Ramos (cell line): ENCODE data around the gene MPZL1.

Source experiments
- in situ Hi-C: fragments of 300-500 bp; cut with MboI; formaldehyde crosslinking; loops from one replicate; pipeline ENCODE4 v1.14.3; 2022; ENCODE audit warnings: low sequenced_read_pairs; ENCODE audit not compliant: unreplicated experiment

The MPZL1 gene

DNA sequence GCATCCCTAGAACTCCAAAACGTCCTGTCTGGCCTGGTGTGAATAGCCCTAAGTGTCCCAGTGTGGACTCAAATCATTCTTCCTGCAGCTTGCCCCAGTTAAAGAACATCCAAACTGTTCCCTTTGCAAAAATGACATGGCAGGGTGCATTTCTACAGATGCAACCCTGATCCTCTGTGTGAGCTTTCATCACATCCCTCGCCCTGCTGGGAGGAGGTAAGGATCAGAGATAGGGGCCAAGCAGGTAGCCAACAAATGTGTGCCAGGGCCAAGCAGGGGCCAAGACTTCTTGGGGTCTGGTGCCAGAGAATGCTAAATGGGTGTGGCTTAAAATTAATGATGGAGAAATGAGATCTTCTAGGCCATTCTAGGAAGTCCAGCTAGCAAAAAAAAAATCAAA lies 27.1 kb upstream of the MPZL1 start:
- in situ Hi-C loops: no loop called here

DNA sequence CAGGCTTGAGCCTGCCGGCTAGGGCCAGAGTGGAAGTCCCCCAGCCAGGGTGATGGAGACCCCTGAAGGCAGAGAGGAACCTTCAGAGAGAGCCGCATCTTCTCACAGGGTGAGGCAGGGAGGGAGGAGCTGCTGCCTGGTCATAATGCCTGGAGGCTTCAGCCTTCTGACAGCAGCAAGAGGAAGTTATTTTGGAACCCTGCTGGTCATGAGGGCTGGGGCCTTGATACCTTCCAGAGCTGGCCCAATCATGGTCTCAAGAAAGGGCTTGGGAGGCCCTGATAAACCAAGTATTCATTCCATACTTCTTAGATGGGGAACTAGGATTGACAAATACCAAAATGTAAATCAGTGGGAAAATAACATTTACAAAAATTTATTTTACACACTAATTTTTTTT lies 26.6 kb upstream of the MPZL1 start:
- in situ Hi-C loops: no loop called here

DNA sequence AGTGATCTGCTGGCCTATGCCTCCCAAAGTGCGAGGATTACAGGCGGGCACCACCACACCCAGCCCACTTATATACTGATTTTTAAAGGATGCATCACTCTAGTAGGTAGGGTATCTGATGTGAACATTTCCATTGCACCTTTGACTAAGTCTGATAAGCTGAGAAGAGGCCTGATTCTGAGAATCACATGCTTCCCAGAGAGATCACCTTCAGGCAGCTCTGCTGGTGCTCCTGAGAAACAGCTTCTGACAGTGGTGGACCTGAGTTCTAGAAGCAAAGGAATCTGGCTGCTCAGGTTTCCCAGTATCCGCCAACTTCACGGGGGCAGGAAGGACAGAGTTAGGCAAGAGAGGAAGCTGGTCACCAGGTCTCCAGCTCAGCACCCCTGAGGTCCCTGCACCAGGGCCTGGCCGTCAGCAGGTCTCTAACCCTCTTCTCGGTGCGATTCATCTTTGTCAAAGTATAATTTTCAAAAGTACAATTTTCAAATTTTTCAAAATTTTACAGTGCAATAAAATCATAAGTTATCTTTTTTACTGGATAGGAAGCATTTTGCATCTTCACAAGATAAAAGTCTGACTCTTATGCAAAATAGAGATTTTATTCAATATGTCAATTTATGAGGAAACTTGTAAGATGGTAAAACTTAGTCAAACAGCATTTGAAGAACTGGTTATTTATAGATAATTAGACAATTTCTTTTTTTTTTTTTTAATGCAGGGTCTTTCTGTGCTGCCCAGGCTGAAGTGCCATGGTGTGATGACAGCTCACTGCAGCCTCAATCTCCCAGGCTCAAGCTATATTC lies 25.8 kb upstream of the MPZL1 start:
- in situ Hi-C loops: no loop called here

DNA sequence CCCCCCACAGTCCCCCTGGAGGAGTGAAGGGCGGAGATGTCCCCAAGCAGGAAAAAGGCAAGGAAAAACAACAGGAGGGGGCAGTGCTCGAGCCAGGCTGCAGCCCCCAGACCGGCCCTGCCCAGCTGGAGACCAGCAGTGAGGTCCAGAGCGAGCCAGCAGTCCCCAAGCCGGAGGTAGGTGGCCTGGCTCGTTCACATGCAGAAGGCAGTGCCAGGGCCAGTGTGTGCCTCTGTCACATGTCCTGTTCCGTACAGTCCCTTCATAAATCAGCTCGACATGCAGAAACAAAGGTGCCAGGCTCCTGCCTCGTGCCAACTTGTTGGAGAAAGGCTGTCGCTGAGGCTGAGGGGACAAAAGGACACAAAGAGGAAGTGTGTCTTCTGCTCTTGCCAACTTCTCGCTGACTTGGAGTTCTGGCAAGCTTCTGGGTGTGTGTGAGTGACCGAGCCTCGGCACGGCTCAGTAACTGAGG lies 24.1 kb upstream of the MPZL1 start:
- in situ Hi-C loops: no loop called here

DNA sequence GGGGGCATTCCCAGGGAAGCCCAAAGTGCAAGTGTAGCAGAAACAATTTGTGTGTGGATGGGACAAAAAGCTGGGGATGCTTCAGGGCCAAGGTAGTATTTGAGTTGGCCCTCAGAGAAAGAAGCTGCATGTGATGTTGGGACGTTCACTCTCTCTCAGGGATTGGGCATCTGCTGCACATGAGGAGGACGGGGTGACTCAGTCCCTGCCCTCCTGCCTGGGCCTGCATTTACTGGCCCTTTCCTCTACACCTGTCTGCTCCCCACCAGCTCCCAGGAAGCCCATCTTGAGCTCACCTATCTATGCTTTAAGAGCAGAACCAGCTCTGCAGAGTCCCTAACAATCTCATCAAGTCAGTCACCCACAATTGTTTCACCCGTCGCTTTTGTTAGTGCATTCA lies 23.5 kb upstream of the MPZL1 start:
- in situ Hi-C loops: no loop called here

DNA sequence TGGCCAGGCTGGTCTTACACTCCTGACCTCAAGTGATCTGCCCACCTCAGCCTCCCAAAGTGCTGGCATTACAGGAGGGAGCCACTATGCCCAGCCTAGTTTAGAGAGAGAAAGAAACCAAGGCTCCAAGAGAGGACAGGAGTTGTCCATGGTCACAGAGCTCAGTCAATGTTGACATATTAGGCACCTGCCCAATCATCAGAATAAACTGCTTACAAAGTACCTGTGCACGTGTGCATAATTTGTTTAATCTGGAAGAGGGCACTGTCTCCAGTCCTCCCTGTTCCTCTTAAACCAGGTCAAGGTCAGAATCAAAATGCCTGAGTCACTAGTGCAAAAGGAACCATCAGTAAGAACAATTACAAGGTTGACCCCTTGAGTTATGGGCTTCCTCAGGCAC lies 20.3 kb upstream of the MPZL1 start:
- in situ Hi-C loops: no loop called here

DNA sequence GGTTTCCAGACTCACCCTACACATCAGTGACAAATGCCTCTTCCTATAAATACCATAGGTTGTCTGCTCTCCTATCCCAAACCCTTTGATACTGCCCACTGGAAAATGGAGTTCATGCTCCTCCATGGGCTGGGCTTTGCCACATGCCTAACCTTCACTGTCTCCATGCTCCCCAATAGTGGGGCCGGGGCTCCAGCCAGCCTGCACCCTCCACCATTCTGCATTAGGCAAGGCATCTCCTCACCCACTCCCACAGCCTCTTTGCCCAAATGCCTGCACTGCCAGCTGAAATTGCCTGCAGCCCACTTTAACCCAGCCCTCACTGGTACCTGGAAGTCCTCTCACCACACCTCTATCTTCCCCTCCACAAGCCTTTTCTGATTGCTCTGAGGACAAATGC lies 18.2 kb upstream of the MPZL1 start:
- in situ Hi-C loops: no loop called here

DNA sequence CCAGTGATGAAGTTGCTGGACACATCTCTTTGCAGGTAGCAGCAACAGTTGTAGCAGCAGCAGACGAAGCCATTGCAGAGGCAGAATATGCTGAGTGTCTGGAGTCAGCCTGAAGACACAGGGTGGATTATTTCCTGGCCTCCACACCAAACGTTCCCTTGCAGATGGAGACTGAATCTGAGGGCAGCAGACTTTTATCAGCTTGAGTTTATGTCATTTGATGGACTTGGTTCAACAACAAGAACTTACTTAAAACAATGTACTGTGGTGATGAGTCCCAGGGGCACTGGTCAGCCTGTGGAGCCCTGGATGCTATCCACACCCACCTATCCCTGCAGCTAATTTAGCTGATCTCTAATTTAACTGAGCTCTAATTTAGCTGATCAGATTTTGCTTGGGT lies 17.1 kb upstream of the MPZL1 start:
- in situ Hi-C loops: no loop called here

DNA sequence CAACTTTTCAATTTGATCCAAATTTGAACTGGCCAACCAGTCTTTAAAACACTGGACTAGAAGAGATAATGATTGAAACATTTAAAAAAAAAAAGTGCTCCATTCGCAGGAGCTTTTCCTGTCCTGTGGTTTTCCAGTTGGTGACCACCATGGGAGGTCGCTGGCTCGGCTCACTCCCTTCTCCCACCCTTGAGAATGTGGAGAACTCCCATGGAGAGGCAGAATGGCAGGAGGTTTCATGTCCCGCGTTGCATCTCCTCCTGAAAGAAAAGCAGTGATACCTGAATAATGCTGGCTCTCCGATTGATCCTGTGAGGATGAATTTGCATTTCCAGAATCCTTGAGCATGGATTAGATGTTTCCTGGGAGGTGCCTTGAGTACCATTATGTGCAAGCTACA lies 16.5 kb upstream of the MPZL1 start:
- in situ Hi-C loops: no loop called here

DNA sequence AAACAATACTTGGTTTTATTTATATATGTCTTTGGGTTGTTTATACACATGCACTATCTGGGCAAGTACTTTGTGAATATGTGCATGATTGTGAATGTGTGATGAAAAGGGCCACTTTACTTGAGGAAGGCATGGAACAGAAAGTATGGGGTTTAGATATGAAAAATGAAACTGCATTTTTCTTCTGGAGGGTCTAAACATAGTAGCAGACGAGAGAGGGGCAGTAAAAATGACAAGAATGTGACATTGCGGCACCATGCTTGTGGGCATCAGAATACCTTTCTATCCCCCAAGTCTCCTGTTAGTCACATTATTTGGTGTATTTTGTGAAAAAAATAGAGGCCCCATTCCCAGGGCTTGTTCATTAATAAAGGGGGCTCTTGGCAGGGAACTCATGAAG lies 15.4 kb upstream of the MPZL1 start:
- in situ Hi-C loops: no loop called here

DNA sequence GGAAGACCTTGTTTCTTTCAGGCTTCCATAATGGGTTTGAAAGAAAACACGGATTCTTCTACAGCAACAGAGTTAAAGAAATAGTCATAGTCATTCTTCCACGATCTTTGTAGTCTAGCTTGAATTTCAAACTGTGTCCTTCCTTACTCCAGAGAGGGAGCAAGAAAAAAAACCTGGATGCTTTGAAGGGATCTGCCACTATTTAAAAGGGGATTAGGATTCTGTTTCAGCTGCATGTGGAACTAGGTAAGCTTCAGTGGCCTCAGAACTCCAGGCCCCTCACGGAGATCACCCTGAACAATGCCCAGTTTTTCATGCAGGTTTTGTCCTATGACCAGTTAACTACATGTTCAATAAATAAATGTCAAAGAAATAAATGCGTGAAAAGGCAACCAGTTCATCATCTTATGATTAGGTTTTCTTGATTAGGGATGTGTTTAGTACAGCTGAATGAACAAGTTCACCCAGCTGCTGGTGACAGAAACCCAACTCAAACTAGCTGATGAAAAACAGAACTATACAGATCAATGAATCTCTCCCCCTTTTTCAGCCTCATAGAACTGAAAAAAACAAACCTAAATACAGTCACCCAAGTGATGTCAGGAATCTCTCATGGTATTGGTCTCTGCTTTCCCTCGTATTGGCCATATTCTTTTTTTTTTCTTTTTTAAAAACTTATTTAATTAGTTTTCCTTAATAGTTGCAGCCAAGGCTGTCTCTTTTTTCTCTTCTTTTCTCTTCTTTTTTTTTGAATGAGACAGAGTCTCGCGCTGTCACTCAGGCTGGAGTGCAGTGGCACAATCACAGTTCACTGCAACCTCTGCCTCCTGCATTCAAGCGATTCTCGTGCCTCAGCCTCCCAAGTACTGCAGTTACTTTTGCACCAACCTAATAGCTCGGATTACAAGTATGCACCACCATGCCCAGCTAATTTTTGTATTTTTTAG lies 14.6 kb upstream of the MPZL1 start:
- in situ Hi-C loops: no loop called here

DNA sequence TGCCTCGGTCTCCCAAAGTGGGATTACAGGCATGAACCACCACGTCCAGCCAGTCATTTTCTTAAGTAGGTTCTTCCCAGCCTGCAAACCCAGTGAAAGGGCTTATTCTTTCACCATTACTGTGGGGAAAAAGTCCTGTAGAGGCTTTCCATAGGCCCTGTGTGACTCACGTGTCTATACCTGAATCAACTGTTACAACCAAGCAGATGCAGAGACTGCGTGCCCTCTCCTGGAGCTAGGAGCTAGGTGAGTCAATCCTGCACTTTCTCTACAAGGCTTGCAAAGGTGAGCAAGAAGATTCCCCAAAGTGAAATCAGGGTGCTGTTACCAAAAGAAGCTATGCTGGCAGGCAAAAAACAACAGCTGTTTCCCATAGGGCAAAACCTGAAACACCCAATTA lies 13.8 kb upstream of the MPZL1 start:
- in situ Hi-C loops: no loop called here

DNA sequence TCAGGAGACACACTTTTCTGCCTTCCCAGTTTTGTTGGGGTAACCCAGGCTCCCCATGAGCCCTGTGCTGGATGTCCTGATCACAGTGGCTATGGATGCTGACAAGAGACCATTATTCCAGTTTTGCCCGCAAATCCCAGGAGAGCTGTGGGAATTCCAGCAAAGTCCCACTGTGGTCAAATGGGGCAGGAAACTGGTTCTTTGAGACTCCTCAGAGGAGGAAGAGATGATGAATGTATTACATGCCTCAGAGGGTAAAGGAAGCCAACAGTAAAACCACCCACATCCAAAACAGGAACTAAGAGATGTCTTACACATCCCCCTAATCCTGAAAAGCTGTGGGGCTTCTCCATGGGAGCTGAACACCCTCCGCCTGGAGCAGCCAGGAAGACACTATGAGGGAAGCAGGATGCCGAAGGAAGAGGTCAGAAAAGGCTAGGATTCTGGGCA lies 12.8 kb upstream of the MPZL1 start:
- in situ Hi-C loops: no loop called here

DNA sequence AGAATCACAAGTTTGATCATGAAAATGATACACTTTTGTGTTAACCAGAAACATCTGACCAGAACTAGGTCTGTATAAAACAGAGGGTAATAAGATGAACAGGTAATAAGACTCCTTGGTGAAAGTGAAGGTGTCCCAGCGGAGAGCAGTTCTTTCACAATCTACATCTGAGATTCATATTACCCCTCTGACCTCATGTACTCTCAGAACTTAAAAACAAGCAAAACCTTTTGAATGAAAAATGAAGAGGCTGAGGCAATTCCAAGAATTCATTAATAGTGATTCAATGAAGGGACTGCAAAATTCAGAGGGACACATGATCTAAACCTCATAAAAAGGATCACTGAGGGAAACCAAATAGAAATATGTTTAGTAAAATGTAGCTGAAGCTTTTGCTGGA lies 10.9 kb upstream of the MPZL1 start:
- in situ Hi-C loops: no loop called here

DNA sequence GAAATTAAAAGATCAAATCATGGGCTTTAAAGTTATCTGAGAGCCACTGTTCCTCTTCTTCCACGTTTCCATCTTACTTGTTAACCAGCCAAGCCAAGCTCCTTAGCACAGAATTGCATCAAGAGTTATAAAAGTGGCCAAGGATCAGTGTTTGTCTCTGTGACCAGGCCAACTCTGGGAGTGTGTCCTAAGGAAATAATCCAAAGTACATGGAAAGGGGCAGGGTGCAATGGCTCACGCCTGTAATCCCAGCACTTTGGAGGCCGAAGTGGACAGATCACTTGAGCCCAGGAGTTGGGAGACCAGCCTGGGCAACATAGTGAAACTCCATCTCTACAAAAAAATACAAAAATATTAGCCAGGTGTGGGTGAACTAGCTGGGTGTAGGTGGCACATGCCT lies 10.0 kb upstream of the MPZL1 start:
- in situ Hi-C loops: no loop called here

DNA sequence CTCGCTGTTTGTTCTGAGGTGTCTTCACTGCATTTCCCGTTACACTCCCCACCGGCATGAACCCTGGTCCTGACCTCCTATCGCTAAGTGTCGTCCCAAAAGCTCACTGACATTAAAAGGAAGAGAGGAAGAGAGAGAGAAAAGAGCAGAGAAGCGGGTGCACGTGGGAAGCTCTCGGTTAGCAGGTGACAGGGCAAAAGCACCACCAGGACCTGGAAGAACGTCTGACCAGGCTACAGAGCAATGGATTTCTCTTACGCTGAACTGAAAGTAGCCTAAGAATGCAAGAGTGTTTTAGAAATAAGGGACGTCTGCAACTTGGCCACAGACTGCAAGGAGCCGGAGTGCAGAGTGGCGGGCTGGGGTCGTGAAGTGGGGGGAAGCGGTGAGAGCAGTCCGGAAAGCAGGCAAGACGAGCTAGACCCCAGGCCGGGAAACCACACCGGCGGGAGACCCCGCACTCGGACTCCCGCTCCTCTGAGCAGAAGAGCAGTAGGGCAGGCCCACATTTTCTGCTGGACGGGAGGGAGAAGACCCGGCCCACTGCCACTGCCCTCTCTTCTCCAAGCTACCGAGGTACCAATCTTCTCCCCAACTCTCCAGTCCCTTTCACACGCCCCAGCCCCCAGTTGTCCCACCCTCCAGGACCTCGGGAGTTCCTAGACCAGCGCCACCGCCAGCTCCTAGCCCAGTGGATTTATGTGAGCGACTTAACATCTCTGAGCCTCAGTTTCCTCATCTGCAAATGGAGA lies 8.3 kb upstream of the MPZL1 start:
- in situ Hi-C loops: no loop called here

DNA sequence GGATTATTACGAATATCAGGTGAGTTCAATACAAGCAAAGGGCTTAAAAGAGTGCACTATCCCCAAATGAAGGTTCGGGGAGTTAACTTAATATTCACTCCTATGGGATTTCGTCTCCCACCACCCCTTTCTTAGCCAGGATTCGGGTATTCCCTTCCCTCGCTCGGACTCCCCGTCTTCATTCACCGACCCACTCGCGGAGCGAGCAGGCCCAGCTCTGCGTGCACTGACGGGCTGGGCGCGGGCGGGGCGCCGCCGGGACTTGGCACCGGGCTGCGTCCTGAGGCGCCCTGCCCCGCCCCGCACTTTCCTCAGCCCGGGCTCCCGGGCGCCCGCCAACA lies 7.7 kb upstream of the MPZL1 start:
- in situ Hi-C loops: no loop called here

DNA sequence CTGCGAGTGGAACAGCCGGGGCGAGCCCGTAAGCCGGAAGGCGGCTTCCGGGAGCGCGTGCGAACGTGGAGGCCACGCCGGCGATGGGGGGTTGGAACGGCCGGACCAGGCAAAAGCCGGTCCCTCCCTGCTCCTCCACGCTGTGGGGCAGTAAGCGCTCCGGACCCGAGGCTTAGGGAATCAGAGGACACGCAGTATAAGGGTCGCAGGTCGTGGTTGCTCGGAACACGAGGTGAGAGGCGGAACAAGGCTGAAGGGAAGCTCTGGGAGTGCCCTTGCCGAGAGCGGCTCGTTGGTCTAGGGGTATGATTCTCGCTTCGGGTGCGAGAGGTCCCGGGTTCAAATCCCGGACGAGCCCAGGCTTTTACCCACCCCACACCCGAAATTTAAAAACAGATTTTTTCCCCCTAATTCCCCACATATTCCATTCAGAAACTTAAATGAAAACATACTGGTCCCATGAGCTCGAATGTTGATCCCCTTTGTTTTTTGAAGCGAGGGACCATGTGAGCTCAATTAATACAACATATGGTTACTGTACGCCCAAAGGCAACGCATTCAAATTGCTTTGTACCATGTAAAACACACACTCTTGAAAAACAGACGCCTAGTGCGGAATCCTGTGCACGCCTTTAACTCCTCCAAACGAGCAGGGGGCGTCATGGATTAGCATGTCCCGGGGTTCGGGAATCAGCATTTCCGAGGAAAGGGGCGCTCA lies 7.2 kb upstream of the MPZL1 start:
- in situ Hi-C loops: loop anchor here (5.0 kb wide), 1 partner anchor 88 kb away; no protein-coding TSS in a partner anchor

DNA sequence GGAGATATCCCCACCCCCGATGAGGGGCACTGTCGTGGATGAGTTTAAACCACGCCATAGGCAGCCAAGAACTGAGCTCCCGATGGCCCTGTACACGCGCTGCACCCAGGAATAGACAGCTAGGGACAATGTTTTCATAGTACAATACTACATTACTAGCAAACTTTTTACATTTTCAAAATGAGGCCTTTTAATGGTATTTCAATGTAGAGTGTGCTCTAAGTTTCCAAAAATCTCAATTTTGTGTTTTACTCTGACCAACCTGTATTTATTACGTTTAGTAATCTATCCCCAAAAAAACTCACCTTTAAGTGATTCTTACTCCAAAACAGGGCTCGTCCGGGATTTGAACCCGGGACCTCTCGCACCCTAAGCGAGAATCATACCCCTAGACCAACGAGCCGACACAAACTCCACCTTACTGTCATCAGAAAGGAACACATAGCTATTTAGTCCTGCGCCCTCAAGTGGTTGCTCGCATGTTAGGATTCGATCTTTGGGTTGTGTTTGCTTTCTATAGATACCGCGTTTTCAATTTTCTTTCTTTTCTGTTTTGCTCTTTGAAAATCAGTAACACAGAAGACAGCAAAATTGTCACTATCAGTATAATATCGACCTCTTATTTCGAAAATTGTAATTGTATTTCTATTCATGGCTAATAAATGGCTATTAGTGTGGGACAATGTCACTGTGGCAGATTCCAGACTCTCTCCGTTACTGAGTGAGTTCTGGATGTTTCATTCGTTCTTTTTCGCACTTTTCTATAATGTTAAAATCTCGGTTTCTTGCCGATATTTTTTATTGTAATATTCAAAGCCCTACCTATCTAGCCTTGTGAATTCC lies 6.4 kb upstream of the MPZL1 start:
- in situ Hi-C loops: loop anchor here (5.0 kb wide), 1 partner anchor 87 kb away; no protein-coding TSS in a partner anchor
